DMS153 (cell line): ENCODE data around the gene ZNF177.
"Not testable (repeated sequence)": the region's sequence is repeated elsewhere in the genome, so short reads cannot be mapped to it uniquely, and the experiment has no call there.

Source experiments
- DNase-seq: peaks from one replicate; lab custom pipeline; 2025; lab: John Stamatoyannopoulos, UW

Gene ZNF177

GRCh38 chr19:9362905-9363304 is at the start of gene ZNF177:
ZNF177 (plus strand) TSS chr19:9363013; CDS start chr19:9378312, 15,299 bp downstream.
- DNase-seq: no peak

- DNase-seq: no peak
Observed at GRCh38 chr19:9313756-9314155, 49.1 kb upstream of the ZNF177 start.

- no peak for DNase-seq
Observed at GRCh38 chr19:9321338-9321737, 41.5 kb upstream of the ZNF177 start.

GRCh38 chr19:9321756-9322155 is 41.1 kb upstream of the ZNF177 start:
- DNase-seq: not testable (repeated sequence)

GRCh38 chr19:9322201-9322600 is 40.6 kb upstream of the ZNF177 start:
- DNase-seq: not testable (repeated sequence)

GRCh38 chr19:9323557-9323918 is 39.3 kb upstream of the ZNF177 start:
- peak; percentile 67 for DNase-seq

- DNase-seq: peak; percentile 81
Observed at GRCh38 chr19:9323919-9324583, 38.8 kb upstream of the ZNF177 start, which contains the start of gene ZNF559. ZNF559 (plus strand) TSS chr19:9324179; CDS start chr19:9338550, 14,371 bp downstream.

GRCh38 chr19:9324584-9324962 is 38.2 kb upstream of the ZNF177 start:
- no peak for DNase-seq

- DNase-seq: no peak
Observed at GRCh38 chr19:9329999-9330398, 32.8 kb upstream of the ZNF177 start.

GRCh38 chr19:9342610-9343304 is 20.1 kb upstream of the ZNF177 start:
- no peak for DNase-seq

GRCh38 chr19:9345005-9345404 is 17.8 kb upstream of the ZNF177 start:
- DNase-seq: no peak

GRCh38 chr19:9348253-9348652 is 14.6 kb upstream of the ZNF177 start:
- DNase-seq: no peak

GRCh38 chr19:9348671-9349070 is 14.1 kb upstream of the ZNF177 start:
- no peak for DNase-seq

- DNase-seq: no peak
Observed at GRCh38 chr19:9352505-9352904, 10.3 kb upstream of the ZNF177 start.

- DNase-seq: no peak
Observed at GRCh38 chr19:9353011-9353410, 9.8 kb upstream of the ZNF177 start.

GRCh38 chr19:9354651-9355050 is 8.2 kb upstream of the ZNF177 start:
- DNase-seq: no peak

- DNase-seq: no peak
Observed at GRCh38 chr19:9370738-9371619, 8.2 kb downstream of the ZNF177 start.

GRCh38 chr19:9381361-9381785 is 18.6 kb downstream of the ZNF177 start:
- DNase-seq: no peak

GRCh38 chr19:9406798-9407352 is 44.1 kb downstream of the ZNF177 start:
- DNase-seq: no peak

- no peak for DNase-seq
Observed at GRCh38 chr19:9407827-9408226, 45.0 kb downstream of the ZNF177 start.

GRCh38 chr19:9413240-9413954 is 50.6 kb downstream of the ZNF177 start:
- no peak for DNase-seq

GRCh38 chr19:9427941-9428340 is 65.1 kb downstream of the ZNF177 start:
- no peak for DNase-seq
